ENCODE data around the gene LUZP2.

Gene LUZP2

DNA sequence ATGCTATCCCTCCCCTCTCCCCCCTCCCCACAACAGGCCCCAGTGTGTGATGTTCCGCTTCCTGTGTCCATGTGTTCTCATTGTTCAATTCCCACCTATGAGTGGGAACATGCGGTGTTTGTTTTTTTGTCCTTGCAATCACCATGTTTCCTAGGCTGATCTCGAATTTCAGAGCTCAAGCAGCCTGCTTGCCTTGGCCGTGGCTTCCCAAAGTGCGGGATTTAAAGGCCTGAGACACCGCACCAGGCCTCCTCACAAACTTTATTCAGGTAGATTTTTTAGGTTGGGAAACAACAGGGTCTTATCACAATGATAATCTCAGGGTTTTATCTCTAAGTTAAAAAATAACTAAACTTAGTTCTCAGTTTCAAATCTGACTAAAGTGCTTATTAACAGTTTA, 125.4 kb downstream of the LUZP2 start:
- Mint-ChIP-seq H3K9me3 (no peaks in the 10 kb centered on the region), H3K4me3 (no peak overlapping the region), H3K27ac (no peak overlapping the region), H3K4me1 (peaks cover 5% of the 10 kb centered on the region), H3K27me3 (ENCODE audit: low read depth) (no peaks in the 10 kb centered on the region), H3K36me3 (ENCODE audit: low read depth) (no peaks in the 10 kb centered on the region)
- TF ChIP-seq CTCF (IDR thresholded peaks at IDR 0.05; ENCODE audit: unreplicated experiment in 3 of 3), result no peak

- H3K4me1 Mint-ChIP-seq, result peaks cover 5% of the 10 kb centered on the region
- no peaks in the 10 kb centered on the region for H3K27me3 Mint-ChIP-seq (ENCODE audit: low read depth)
- no peaks in the 10 kb centered on the region for H3K36me3 Mint-ChIP-seq (ENCODE audit: low read depth)
- TF ChIP-seq CTCF (IDR thresholded peaks at IDR 0.05; ENCODE audit: unreplicated experiment in 3 of 3), result no peak
- H3K27ac Mint-ChIP-seq, result peak overlapping the region in 1 of 3 experiments; percentile 6
- no peaks in the 10 kb centered on the region for H3K9me3 Mint-ChIP-seq
- no peak overlapping the region for H3K4me3 Mint-ChIP-seq
Observed at GRCh38 chr11:24623121-24623520, 126.3 kb downstream of the LUZP2 start.

DNA sequence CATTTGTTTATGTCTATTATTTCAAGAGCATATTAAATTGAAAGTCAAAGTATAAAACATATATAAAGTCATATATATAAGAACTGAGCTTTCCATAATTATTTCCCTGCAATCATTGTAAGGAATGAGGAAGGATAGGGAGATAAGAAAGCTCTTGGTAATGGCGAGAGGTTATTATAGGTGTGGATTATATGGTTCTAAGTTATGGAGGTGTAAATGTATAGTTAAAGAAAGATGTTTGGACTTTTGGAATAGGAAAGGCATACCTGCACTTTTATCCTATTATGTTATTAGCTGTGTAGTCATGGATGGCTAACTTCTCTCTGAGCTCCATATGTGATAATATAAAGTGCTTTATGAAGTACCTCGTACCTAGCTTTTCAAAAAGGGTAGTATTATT, 127.6 kb downstream of the LUZP2 start:
- H3K9me3 Mint-ChIP-seq, result no peaks in the 10 kb centered on the region
- H3K36me3 Mint-ChIP-seq (ENCODE audit: low read depth), result no peaks in the 10 kb centered on the region
- no peak overlapping the region for H3K27ac Mint-ChIP-seq
- peaks cover 5% of the 10 kb centered on the region for H3K4me1 Mint-ChIP-seq
- no peaks in the 10 kb centered on the region for H3K27me3 Mint-ChIP-seq (ENCODE audit: low read depth)
- TF ChIP-seq CTCF (IDR thresholded peaks at IDR 0.05; ENCODE audit: unreplicated experiment in 3 of 3), result no peak
- no peak overlapping the region for H3K4me3 Mint-ChIP-seq

DNA sequence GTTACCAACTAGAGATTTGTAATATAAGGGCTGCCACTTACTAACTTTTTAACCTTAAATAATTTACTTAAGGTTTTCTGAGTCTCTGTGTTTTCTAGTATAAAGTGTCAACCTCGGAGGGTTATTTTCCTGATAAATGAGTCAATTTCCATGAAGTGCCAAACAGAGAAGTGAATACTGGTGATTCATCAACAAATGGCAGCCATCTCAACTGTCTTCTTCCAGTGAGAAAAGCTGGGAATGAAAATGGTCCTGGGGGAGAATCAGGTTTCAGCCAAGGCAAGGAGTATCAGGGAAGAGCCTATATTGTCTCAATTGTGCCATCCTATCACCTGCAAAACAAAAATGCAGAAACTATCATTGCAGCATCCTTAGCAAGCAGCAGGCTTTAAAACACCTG, 129.1 kb downstream of the LUZP2 start:
- Mint-ChIP-seq H3K27ac (no peak overlapping the region), H3K36me3 (ENCODE audit: low read depth) (no peaks in the 10 kb centered on the region), H3K4me3 (no peak overlapping the region), H3K4me1 (peaks cover 5% of the 10 kb centered on the region), H3K9me3 (no peaks in the 10 kb centered on the region), H3K27me3 (ENCODE audit: low read depth) (no peaks in the 10 kb centered on the region)
- TF ChIP-seq CTCF (IDR thresholded peaks at IDR 0.05; ENCODE audit: unreplicated experiment in 3 of 3), result no peak

DNA sequence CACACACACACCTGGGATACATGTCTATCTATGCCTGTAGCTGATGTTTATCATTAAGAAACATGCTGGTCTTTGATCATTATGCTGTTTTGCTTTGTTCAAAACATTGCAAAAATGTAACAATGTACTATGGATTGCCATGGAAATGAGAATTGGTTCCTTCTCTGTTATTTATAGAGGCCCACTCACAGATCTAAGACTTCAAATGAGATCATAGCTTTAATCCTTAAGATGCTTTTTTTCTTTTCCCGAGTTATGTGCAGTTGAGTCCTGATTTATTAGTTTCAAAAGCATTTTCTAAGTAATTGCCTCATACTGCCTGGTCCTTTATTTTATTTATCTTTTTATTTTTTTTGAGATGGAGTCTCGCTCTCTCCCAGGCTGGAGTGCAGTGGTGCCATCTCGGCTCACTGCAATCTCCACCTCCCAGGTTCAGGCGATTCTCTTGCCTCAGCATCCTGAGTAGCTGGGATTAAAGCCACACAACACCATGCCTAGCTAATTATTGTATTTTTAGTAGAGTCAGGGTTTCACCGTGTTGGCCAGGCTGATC, 131.4 kb downstream of the LUZP2 start:
- no peak for TF ChIP-seq CTCF (IDR thresholded peaks at IDR 0.05; ENCODE audit: unreplicated experiment in 3 of 3)
- Mint-ChIP-seq H3K4me1 (no peaks in the 10 kb centered on the region), H3K27me3 (ENCODE audit: low read depth) (no peaks in the 10 kb centered on the region), H3K36me3 (ENCODE audit: low read depth) (no peaks in the 10 kb centered on the region), H3K27ac (no peak overlapping the region), H3K9me3 (no peaks in the 10 kb centered on the region), H3K4me3 (no peak overlapping the region)

GRCh38 chr11:24634606-24635160, 137.8 kb downstream of the LUZP2 start:
- no peaks in the 10 kb centered on the region for H3K27me3 Mint-ChIP-seq (ENCODE audit: low read depth)
- H3K9me3 Mint-ChIP-seq, result peaks cover 2% of the 10 kb centered on the region
- no peaks in the 10 kb centered on the region for H3K4me1 Mint-ChIP-seq
- no peak overlapping the region for H3K27ac Mint-ChIP-seq
- no peaks in the 10 kb centered on the region for H3K36me3 Mint-ChIP-seq (ENCODE audit: low read depth)
- H3K4me3 Mint-ChIP-seq, result no peak overlapping the region
- TF ChIP-seq CTCF (IDR thresholded peaks at IDR 0.05; ENCODE audit: unreplicated experiment in 3 of 3), result no peak
